Fibroblast of villous mesenchyme (primary cell): ENCODE data around the gene UNC93A. TPM values are rescaled to one million over a fixed set of nuclear protein-coding genes. Genes with fewer than 3 reads are reported as not detected.

Experiments used
- DNase-seq: peaks from one replicate; pipeline ENCODE4 v3.0.0-alpha.2; 2010; ENCODE audit warnings: low read depth
- H3K4me3 ChIP-seq: 2 replicates; pipeline ENCODE4 v1.5.1; 2011; ENCODE audit warnings: low read depth, mild to moderate bottlenecking, low read length
- CTCF ChIP-seq: IDR thresholded peaks from 2 replicates; pipeline ENCODE4 v1.5.1; 2012; ENCODE audit warnings: low read depth, mild to moderate bottlenecking, low read length; ENCODE audit not compliant: insufficient read depth
- total RNA-seq: library from RNA; depleted of rRNA; stranded (reverse); fragments of >200 nt; gene quantifications from 2 replicates; pipeline ENCODE4 v1.2.3, GENCODE V29; 2012

Gene UNC93A
- total RNA-seq, 1 donor, result not detected

- TF ChIP-seq CTCF, result no peak
- H3K4me3 ChIP-seq, result no peak overlapping the region
Measured at GRCh38 chr6:167293088-167293589, 2.0 kb downstream of the UNC93A start.

GRCh38 chr6:167293590-167294091 is 2.5 kb downstream of the UNC93A start:
- DNase-seq, result no peak
- TF ChIP-seq CTCF, result no peak
- no peak overlapping the region for H3K4me3 ChIP-seq

More at GRCh38 chr6:167293088-167293589, 2.0 kb downstream of the UNC93A start:
- DNase-seq, result no peak

- H3K4me3 ChIP-seq, result no peak overlapping the region
- no peak for DNase-seq
- no peak for TF ChIP-seq CTCF
Measured at GRCh38 chr6:167294241-167294640, 3.1 kb downstream of the UNC93A start.

GRCh38 chr6:167294651-167295494 is 3.8 kb downstream of the UNC93A start:
- H3K4me3 ChIP-seq, result no peak overlapping the region
- no peak for TF ChIP-seq CTCF
- DNase-seq, result no peak

- DNase-seq, result no peak
- TF ChIP-seq CTCF, result no peak
- H3K4me3 ChIP-seq, result no peak overlapping the region
Measured at GRCh38 chr6:167295495-167296292, 4.6 kb downstream of the UNC93A start.

GRCh38 chr6:167296293-167296690 is 5.2 kb downstream of the UNC93A start:
- DNase-seq, result no peak
- no peak overlapping the region for H3K4me3 ChIP-seq
- TF ChIP-seq CTCF, result no peak
